ENCODE measurements around the gene GRIN3A. TPM values are rescaled to one million over a fixed set of nuclear protein-coding genes. Genes with fewer than 3 reads are reported as not detected.

The GRIN3A gene
- total RNA-seq, 2 experiments from 2014 or later, result not detected

DNA sequence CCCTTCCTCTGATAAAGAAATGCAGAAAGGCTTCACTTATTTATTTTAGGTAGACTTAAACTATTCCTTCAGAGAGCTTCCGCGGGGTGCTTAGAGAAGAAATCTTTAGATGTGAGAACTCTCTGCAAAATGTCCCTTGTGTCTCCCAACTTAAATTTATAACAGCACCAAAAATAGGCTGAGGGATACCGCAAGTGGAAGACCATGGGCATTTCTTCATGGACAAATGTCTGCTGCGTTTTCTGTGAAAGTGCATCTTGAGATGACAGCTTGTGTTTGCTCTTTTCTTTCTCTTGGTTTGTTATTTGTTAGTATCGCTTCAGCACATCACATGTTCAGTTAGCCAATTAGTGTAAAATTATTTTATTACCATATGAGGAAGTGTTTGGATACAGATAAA lies 15.3 kb upstream of the GRIN3A start:
- TF ChIP-seq, protein P1, sequence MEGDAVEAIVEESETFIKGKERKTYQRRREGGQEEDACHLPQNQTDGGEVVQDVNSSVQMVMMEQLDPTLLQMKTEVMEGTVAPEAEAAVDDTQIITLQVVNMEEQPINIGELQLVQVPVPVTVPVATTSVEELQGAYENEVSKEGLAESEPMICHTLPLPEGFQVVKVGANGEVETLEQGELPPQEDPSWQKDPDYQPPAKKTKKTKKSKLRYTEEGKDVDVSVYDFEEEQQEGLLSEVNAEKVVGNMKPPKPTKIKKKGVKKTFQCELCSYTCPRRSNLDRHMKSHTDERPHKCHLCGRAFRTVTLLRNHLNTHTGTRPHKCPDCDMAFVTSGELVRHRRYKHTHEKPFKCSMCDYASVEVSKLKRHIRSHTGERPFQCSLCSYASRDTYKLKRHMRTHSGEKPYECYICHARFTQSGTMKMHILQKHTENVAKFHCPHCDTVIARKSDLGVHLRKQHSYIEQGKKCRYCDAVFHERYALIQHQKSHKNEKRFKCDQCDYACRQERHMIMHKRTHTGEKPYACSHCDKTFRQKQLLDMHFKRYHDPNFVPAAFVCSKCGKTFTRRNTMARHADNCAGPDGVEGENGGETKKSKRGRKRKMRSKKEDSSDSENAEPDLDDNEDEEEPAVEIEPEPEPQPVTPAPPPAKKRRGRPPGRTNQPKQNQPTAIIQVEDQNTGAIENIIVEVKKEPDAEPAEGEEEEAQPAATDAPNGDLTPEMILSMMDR (IDR thresholded peaks at IDR 0.05), result no peak
- no peaks in the 10 kb centered on the region for H3K4me1 Mint-ChIP-seq (ENCODE audit: low read depth)
- H3K27ac Mint-ChIP-seq, result no peak overlapping the region
- no peaks in the 10 kb centered on the region for H3K9me3 Mint-ChIP-seq
- intact Hi-C loops (cut with micrococcal nuclease), result no loop called here
- DNase-seq, result no peak
- H3K36me3 Mint-ChIP-seq (ENCODE audit: low read depth), result no peaks in the 10 kb centered on the region
- ChIA-PET POLR2A (no interaction called here), CTCF (no interaction called here)
- H3K4me3 Mint-ChIP-seq, result no peak overlapping the region
- H3K27me3 Mint-ChIP-seq, result no peaks in the 10 kb centered on the region
- ATAC-seq, result no peak

DNA sequence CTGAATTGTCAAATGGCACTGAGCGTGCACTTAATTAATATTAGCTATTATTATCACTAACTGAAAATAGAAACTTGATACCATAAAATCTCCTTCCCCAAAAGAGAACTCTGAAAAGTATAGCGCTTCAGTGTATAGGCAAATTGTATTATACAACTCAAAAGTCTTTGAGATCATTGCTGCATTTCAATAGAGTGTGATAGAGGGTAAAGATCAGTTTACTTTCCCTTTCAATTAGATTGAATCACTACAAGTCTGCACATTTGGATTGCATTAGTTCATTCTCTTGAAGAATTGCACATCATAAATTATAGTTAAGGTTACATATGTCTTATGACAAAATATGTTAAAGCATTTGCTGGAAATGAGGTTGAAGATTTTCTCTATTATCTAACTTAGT lies 13.4 kb upstream of the GRIN3A start:
- CTCF ChIA-PET, result interaction anchor here (1.4 kb wide), 1 partner anchor 40 kb away, joined by 5 read pairs; no protein-coding TSS in a partner anchor
- Mint-ChIP-seq H3K27ac (no peak overlapping the region), H3K4me3 (no peak overlapping the region), H3K4me1 (ENCODE audit: low read depth) (no peaks in the 10 kb centered on the region), H3K27me3 (no peaks in the 10 kb centered on the region), H3K36me3 (ENCODE audit: low read depth) (no peaks in the 10 kb centered on the region), H3K9me3 (no peaks in the 10 kb centered on the region)
- POLR2A ChIA-PET, result no interaction called here
- ATAC-seq (no peak), DNase-seq (no peak)
- TF ChIP-seq, protein P1 (IDR thresholded peaks at IDR 0.05), result no peak
- intact Hi-C loops (cut with micrococcal nuclease), result no loop called here

DNA sequence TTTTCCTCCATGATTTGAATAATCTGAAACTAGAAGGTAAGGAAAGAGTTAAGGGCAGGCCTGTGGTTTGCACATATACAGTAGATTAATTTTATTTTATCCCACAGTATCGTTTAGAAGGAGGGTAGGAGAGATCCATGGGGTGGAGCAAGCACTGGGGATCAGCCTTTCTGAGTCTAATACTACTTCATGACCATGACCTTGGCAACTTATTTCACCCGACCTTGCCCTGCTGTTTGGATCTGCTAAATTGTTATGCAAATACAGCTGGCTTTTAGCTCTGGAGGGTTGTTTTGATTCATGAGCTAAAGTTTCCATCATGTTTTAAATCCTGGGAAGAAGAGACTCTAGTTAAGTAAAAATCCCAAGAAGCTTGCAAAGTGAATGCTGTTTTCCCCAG lies 864 bp upstream of the GRIN3A start:
- intact Hi-C loops (cut with micrococcal nuclease), result no loop called here
- ChIA-PET CTCF (no interaction called here), POLR2A (no interaction called here)
- Mint-ChIP-seq H3K4me3 (no peak overlapping the region), H3K27me3 (peaks cover 45% of the 10 kb centered on the region), H3K9me3 (no peaks in the 10 kb centered on the region), H3K4me1 (ENCODE audit: low read depth) (peaks cover 3% of the 10 kb centered on the region), H3K36me3 (ENCODE audit: low read depth) (no peaks in the 10 kb centered on the region), H3K27ac (no peak overlapping the region)
- no peak for ATAC-seq
- TF ChIP-seq, protein P1 (IDR thresholded peaks at IDR 0.05), result no peak
- no peak for DNase-seq

DNA sequence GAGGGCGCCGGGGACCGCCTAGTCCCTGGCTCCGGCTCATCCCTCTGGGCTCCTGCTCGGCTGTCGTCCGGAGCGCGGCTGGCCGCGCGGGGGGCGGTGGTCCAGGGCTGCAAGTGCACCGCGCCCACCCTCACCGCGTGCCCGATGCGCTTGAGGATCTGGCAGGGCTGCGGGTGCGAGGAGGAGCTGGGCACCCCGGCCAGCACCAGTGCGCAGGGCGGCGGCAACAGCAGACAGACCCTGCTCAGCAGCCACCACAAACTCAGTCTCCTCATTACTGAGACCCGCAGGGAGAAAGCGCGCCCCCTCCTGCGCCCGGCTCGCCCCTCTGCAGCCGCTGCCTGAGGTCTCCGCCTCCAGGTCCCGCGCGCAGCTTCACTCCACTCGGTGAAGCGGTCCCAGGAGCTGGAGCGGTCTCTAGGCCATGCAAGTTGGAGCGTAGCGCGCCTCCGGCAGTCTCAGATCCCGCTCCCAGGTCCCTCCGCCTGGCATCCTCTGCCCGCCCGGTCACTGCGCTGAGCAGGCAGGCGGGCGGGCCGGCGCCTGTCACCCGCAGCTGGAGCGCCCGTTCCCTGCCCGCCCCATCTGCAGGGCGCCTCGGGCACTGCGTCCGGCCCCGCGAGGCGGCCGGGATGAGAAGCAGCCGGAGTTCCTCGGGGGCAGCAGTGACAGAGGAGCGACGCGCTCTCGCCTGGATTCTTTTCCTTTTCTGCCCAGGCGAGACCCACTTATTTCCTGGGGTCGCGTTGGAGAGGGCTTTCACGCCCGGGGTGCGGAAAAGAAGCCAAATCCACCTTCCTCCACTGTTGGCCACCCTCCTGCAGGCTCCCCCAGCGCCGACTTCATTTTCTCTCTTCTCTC lies 512 bp downstream of the GRIN3A start:
- Mint-ChIP-seq H3K27ac (no peak overlapping the region), H3K36me3 (ENCODE audit: low read depth) (no peaks in the 10 kb centered on the region), H3K27me3 (peaks cover 46% of the 10 kb centered on the region), H3K4me1 (ENCODE audit: low read depth) (peaks cover 3% of the 10 kb centered on the region), H3K9me3 (no peaks in the 10 kb centered on the region), H3K4me3 (peak overlapping the region; percentile 13)
- ATAC-seq, result no peak
- TF ChIP-seq, protein P1 (IDR thresholded peaks at IDR 0.05), result no peak
- POLR2A ChIA-PET, result no interaction called here
- peak; percentile 1 for DNase-seq
- CTCF ChIA-PET, result no interaction called here
- intact Hi-C loops (cut with micrococcal nuclease), result no loop called here

DNA sequence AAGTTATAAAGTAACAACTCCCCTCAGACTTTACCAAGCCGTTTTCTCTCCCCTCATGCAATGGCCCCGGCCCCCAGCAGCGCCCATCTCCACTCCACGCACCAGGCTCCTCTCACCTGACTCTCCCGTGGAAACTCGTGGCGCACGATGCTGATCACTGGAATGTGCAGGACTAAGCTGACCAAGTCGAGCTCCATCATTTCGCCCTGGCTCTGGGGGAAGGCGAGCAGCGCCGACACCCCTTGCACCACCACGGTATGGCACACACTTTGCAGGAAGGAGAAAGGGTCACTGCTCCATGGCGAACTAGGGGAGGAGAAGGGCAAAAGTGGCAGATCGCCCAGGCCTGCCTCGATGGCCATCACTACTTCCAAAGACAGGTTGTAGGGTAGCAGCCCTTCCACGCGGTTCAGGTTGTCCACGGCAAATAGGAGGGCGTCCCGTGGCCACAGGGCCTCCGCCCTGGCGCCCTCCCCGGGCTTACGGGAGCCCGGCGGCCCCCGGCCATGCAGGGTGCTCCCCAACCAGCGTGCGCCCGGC lies 1.2 kb downstream of the GRIN3A start:
- peaks cover 48% of the 10 kb centered on the region for H3K27me3 Mint-ChIP-seq
- no peak overlapping the region for H3K27ac Mint-ChIP-seq
- ATAC-seq (no peak), DNase-seq (no peak)
- intact Hi-C loops (cut with micrococcal nuclease), result no loop called here
- TF ChIP-seq, protein P1 (IDR thresholded peaks at IDR 0.05), result no peak
- POLR2A ChIA-PET, result no interaction called here
- H3K9me3 Mint-ChIP-seq, result no peaks in the 10 kb centered on the region
- CTCF ChIA-PET, result no interaction called here
- H3K4me1 Mint-ChIP-seq (ENCODE audit: low read depth), result peaks cover 3% of the 10 kb centered on the region
- no peaks in the 10 kb centered on the region for H3K36me3 Mint-ChIP-seq (ENCODE audit: low read depth)
- no peak overlapping the region for H3K4me3 Mint-ChIP-seq
